HepG2 (cell line): Measurements from ENCODE around the gene CDT1. TPM values are rescaled to one million over a fixed set of nuclear protein-coding genes. Genes with fewer than 3 reads are reported as not detected.

Source experiments
- ATAC-seq: fragments of 200-7000 bp; cut with Tn5 transposase; 3 replicates; pipeline ENCODE4 v1.9.1; 2020; ENCODE audit warnings: mild to moderate bottlenecking, moderate library complexity
- BruUV-seq: library from RNA; stranded (reverse); fragments of 400-500 nt; replicated peaks from 2 replicates; lab custom pipeline; 2021; lab: Mats Ljungman, UMichigan
- CTCF ChIA-PET: fragments of 300-600 bp; formaldehyde crosslinking; extraction: SDS; loops from one replicate; lab custom pipeline; 2021; ENCODE audit warnings: low total read pairs, inconsistent platforms, low intra/inter-chr PET ratio; lab: Yijun Ruan, JAX
- POLR2A ChIA-PET: fragments of 350-600 bp; sonication (Branson Sonifier 250); formaldehyde crosslinking; loops from one replicate; lab custom pipeline; 2020; ENCODE audit warnings: antibody characterized with exemption, inconsistent platforms; lab: Yijun Ruan, JAX
- DNase-seq: peaks from one replicate; pipeline ENCODE4 v3.0.0-alpha.2; 2015; ENCODE audit warnings: low spot score
- FAIRE-seq: peaks from 3 replicates; lab custom pipeline; 2011; peaks lifted over from hg19 to GRCh38; lab: Jason Lieb, UNC
- H2AFZ ChIP-seq: one replicate; pipeline ENCODE4 v1.6.1; 2011; ENCODE audit warnings: low read length, inconsistent platforms
- H3K27ac ChIP-seq: fragments of 300-600 bp; 3 replicates; pipeline ENCODE4 v1.8.0; 2011; ENCODE audit warnings: mixed run types, mild to moderate bottlenecking, mixed read lengths, low read length, inconsistent platforms; ENCODE audit not compliant: insufficient read depth; ENCODE audit errors: extremely low read length
- H3K27me3 ChIP-seq, 2 experiments: fragments of 200-600 bp in 1 of 2; 2 replicates in 1 of 2; 3 replicates in 1 of 2; pipeline versions ENCODE4 v1.6.0 to v1.8.0; 2011; ENCODE audit warnings: low read length in 2 of 2, mild to moderate bottlenecking in 2 of 2, moderate library complexity in 2 of 2, inconsistent platforms in 1 of 2; ENCODE audit not compliant: insufficient read depth in 2 of 2, control insufficient read depth in 1 of 2
- H3K36me3 ChIP-seq, 2 experiments: fragments of 200-600 bp in 1 of 2; replicated peaks in 1 of 2; 2 replicates in 1 of 2; 3 replicates in 1 of 2; pipeline versions ENCODE4 v1.5.1 to v1.8.0; 2011; ENCODE audit warnings: low read length in 2 of 2, inconsistent platforms in 1 of 2; ENCODE audit not compliant: insufficient read depth in 2 of 2, control insufficient read depth in 1 of 2
- H3K4me1 ChIP-seq: 2 replicates; pipeline ENCODE4 v1.5.1; 2012; ENCODE audit warnings: low read length, inconsistent platforms; ENCODE audit not compliant: insufficient read depth
- H3K4me2 ChIP-seq: 2 replicates; pipeline ENCODE4 v1.6.0; 2011; ENCODE audit warnings: low read depth, low read length, inconsistent platforms
- H3K4me3 ChIP-seq, 3 experiments: fragments of 200-600 bp in 1 of 3; sonication (generic), shearing (Covaris generic) in 1 of 3; replicated peaks in 1 of 3; 2 replicates each; pipeline ENCODE4 v1.5.1; 2011 to 2016; ENCODE audit warnings: low read length in 3 of 3, inconsistent platforms in 2 of 3, low read depth in 2 of 3, mild to moderate bottlenecking in 2 of 3, control low read depth in 1 of 3, mixed read lengths in 1 of 3; ENCODE audit not compliant: insufficient read depth in 1 of 3
- H3K79me2 ChIP-seq: one replicate; pipeline ENCODE4 v1.6.1; 2011; ENCODE audit warnings: low read length, inconsistent platforms; ENCODE audit not compliant: insufficient read depth
- H3K9ac ChIP-seq: 2 replicates; pipeline ENCODE4 v1.6.0; 2011; ENCODE audit warnings: mild to moderate bottlenecking, low read depth, low read length, inconsistent platforms; ENCODE audit not compliant: insufficient read depth
- H3K9me3 ChIP-seq: 2 replicates; pipeline ENCODE4 v1.5.1; 2012; ENCODE audit warnings: mild to moderate bottlenecking, low read length
- H4K20me1 ChIP-seq: 2 replicates; pipeline ENCODE4 v1.6.0; 2011; ENCODE audit warnings: inconsistent platforms, mild to moderate bottlenecking, low read length, moderate library complexity; ENCODE audit not compliant: insufficient read depth
- GPN1 ChIP-seq: sonication (generic); formaldehyde crosslinking; IDR thresholded peaks from 2 replicates; pipeline ENCODE4 v1.5.1; 2020; ENCODE audit warnings: missing genetic modification reagents, borderline replicate concordance
- NFKBIZ ChIP-seq: IDR thresholded peaks from 2 replicates; pipeline ENCODE4 v1.6.1; 2018; ENCODE audit warnings: missing genetic modification reagents, missing compliant biosample characterization
- PRPF4 ChIP-seq: fragments of 200-400 bp; formaldehyde crosslinking; IDR thresholded peaks from 2 replicates; pipeline ENCODE4 v1.6.1; 2016; ENCODE audit warnings: low read length, low read depth; ENCODE audit not compliant: poor library complexity, severe bottlenecking
- THYN1 ChIP-seq: sonication (generic); formaldehyde crosslinking; IDR thresholded peaks from 2 replicates; pipeline ENCODE4 v1.8.1; 2023; ENCODE audit warnings: low read depth, mild to moderate bottlenecking, moderate library complexity, missing genetic modification reagents, borderline replicate concordance
- ZBTB10 ChIP-seq: sonication (generic); formaldehyde crosslinking; IDR thresholded peaks from 2 replicates; pipeline ENCODE4 v1.4.0; 2020; ENCODE audit warnings: missing genetic modification reagents, borderline replicate concordance
- ZNF724P ChIP-seq: sonication (generic); formaldehyde crosslinking; IDR thresholded peaks from 2 replicates; pipeline ENCODE4 v1.8.0; 2022; ENCODE audit warnings: missing genetic modification reagents, borderline replicate concordance
- WGBS: methylation state at CpG from one replicate; pipeline ENCODE4 v1.1.6; 2017; ENCODE audit warnings: low lambda C conversion rate; 5-methylcytosine and 5-hydroxymethylcytosine counted together
- in situ Hi-C: cut with HindIII; loops from 2 replicates; pipeline ENCODE4 v1.10.0; 2017; ENCODE audit warnings: low pct_unique_long_range_greater_than_20kb; ENCODE audit not compliant: extremely low pct_ligation_motif_present
- intact Hi-C: fragments of 100-400 bp; cut with micrococcal nuclease; formaldehyde crosslinking; loops from one replicate; pipeline ENCODE4 v1.10.0; 2022; ENCODE audit not compliant: unreplicated experiment
- polyA plus RNA-seq, 8 experiments: library from polyadenylated mRNA; depleted of rRNA in 3 of 8; stranded (reverse) in 7 of 8; unstranded in 1 of 8; fragments of >200 nt; fragmentation: Illumina TruSeq in 4 of 8; extraction: Trizol in 4 of 8; gene quantifications; 2 replicates each; pipeline versions ENCODE4 v1.2.1 to v1.2.3, GENCODE V29; 2011 to 2016; ENCODE audit warnings: low read depth in 4 of 8, missing spikeins in 1 of 8, mixed read lengths in 1 of 8; ENCODE audit not compliant: insufficient read depth in 1 of 8
- total RNA-seq, 5 experiments: library from RNA; depleted of rRNA; stranded (reverse); fragments of >200 nt; fragmentation: Illumina TruSeq; extraction: Trizol; gene quantifications; 2 replicates each; pipeline ENCODE4 v1.2.3, GENCODE V29; 2016; ENCODE audit warnings: low read depth in 1 of 5
- TF ChIP-seq, protein P1 (sequence below): IDR thresholded peaks from 2 replicates; pipeline ENCODE4 v1.6.1; 2012; ENCODE audit warnings: low read length, improper control_type of control experiment
- TF ChIP-seq, protein P2 (sequence below): sonication (generic); formaldehyde crosslinking; IDR thresholded peaks from 2 replicates; pipeline ENCODE4 v1.4.0; 2020; ENCODE audit warnings: missing genetic modification reagents
- TF ChIP-seq, protein P3 (sequence below): sonication (generic); formaldehyde crosslinking; IDR thresholded peaks from 2 replicates; pipeline ENCODE4 v1.4.0; 2020; ENCODE audit warnings: missing genetic modification reagents, borderline replicate concordance

Gene CDT1
- total and polyA plus RNA-seq, 2 of the 13 experiments (the other 11 are each of a cell fraction or from before 2014, with no cell fraction given) = 23.1 to 23.8 TPM

DNA sequence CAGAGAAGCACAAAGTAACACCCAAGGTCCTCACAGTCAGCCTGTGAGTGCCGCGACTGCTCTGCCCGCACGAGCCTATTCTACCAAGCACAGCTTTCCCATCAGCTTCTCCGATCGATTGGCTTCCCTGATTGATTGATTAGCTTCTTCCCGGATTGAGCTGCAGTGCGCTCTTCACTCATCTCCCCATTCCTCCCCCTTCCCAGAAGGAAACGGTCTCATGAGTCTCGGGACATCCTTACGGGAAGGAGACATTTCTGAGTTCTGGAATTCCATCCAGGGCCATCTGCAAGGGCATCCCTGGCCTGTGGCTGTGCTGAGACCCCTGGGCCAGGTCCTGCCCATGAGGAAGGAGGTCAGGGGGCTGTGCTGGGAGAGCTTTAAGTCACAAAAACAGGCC is 36.6 kb upstream of the CDT1 start:
- Histone ChIP-seq H3K9me3 (no peaks in the 10 kb centered on the region), H3K27me3 (no peaks in the 10 kb centered on the region), H2AFZ (no peak overlapping the region), H4K20me1 (peaks cover 37% of the 10 kb centered on the region; the same call in 1 of the 2 replicates), H3K4me1 (peaks cover 62% of the 10 kb centered on the region), H3K36me3 (peaks cover 0 to 4% of the 10 kb centered on the region in 2 experiments; a peak in 3 of 5 replicates), H3K79me2 (peaks cover 22% of the 10 kb centered on the region), H3K4me2 (no peak overlapping the region), H3K27ac (no peak overlapping the region), H3K4me3 (no peak overlapping the region), H3K9ac (no peak overlapping the region)
- 95% methylated on average over 11 of the region's 11 CpGs for WGBS
- ATAC-seq = no peak
- no TSS peak for BruUV-seq
- DNase-seq = no peak
- in situ Hi-C loops (no loop called here), intact Hi-C loops (no loop called here)
- FAIRE-seq = no peak
- ChIA-PET CTCF (no interaction called here), POLR2A (interaction anchor here (1.6 kb wide), 1 partner anchor 18 kb away, joined by 3 read pairs; the partner anchor contains the start of gene PIEZO1)
- no peak for TF ChIP-seq ZBTB10 (CRISPR knock-in tag)
- TF ChIP-seq, protein P1, sequence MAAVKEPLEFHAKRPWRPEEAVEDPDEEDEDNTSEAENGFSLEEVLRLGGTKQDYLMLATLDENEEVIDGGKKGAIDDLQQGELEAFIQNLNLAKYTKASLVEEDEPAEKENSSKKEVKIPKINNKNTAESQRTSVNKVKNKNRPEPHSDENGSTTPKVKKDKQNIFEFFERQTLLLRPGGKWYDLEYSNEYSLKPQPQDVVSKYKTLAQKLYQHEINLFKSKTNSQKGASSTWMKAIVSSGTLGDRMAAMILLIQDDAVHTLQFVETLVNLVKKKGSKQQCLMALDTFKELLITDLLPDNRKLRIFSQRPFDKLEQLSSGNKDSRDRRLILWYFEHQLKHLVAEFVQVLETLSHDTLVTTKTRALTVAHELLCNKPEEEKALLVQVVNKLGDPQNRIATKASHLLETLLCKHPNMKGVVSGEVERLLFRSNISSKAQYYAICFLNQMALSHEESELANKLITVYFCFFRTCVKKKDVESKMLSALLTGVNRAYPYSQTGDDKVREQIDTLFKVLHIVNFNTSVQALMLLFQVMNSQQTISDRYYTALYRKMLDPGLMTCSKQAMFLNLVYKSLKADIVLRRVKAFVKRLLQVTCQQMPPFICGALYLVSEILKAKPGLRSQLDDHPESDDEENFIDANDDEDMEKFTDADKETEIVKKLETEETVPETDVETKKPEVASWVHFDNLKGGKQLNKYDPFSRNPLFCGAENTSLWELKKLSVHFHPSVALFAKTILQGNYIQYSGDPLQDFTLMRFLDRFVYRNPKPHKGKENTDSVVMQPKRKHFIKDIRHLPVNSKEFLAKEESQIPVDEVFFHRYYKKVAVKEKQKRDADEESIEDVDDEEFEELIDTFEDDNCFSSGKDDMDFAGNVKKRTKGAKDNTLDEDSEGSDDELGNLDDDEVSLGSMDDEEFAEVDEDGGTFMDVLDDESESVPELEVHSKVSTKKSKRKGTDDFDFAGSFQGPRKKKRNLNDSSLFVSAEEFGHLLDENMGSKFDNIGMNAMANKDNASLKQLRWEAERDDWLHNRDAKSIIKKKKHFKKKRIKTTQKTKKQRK = no peak
- TF ChIP-seq PRPF4 = no peak
- TF ChIP-seq, protein P2, sequence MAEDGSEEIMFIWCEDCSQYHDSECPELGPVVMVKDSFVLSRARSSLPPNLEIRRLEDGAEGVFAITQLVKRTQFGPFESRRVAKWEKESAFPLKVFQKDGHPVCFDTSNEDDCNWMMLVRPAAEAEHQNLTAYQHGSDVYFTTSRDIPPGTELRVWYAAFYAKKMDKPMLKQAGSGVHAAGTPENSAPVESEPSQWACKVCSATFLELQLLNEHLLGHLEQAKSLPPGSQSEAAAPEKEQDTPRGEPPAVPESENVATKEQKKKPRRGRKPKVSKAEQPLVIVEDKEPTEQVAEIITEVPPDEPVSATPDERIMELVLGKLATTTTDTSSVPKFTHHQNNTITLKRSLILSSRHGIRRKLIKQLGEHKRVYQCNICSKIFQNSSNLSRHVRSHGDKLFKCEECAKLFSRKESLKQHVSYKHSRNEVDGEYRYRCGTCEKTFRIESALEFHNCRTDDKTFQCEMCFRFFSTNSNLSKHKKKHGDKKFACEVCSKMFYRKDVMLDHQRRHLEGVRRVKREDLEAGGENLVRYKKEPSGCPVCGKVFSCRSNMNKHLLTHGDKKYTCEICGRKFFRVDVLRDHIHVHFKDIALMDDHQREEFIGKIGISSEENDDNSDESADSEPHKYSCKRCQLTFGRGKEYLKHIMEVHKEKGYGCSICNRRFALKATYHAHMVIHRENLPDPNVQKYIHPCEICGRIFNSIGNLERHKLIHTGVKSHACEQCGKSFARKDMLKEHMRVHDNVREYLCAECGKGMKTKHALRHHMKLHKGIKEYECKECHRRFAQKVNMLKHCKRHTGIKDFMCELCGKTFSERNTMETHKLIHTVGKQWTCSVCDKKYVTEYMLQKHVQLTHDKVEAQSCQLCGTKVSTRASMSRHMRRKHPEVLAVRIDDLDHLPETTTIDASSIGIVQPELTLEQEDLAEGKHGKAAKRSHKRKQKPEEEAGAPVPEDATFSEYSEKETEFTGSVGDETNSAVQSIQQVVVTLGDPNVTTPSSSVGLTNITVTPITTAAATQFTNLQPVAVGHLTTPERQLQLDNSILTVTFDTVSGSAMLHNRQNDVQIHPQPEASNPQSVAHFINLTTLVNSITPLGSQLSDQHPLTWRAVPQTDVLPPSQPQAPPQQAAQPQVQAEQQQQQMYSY = no peak
- no peak for TF ChIP-seq THYN1 (CRISPR knock-in tag)
- no peak for TF ChIP-seq GPN1 (CRISPR knock-in tag)
- TF ChIP-seq ZNF724P (CRISPR knock-in tag) = no peak
- TF ChIP-seq, protein P3, sequence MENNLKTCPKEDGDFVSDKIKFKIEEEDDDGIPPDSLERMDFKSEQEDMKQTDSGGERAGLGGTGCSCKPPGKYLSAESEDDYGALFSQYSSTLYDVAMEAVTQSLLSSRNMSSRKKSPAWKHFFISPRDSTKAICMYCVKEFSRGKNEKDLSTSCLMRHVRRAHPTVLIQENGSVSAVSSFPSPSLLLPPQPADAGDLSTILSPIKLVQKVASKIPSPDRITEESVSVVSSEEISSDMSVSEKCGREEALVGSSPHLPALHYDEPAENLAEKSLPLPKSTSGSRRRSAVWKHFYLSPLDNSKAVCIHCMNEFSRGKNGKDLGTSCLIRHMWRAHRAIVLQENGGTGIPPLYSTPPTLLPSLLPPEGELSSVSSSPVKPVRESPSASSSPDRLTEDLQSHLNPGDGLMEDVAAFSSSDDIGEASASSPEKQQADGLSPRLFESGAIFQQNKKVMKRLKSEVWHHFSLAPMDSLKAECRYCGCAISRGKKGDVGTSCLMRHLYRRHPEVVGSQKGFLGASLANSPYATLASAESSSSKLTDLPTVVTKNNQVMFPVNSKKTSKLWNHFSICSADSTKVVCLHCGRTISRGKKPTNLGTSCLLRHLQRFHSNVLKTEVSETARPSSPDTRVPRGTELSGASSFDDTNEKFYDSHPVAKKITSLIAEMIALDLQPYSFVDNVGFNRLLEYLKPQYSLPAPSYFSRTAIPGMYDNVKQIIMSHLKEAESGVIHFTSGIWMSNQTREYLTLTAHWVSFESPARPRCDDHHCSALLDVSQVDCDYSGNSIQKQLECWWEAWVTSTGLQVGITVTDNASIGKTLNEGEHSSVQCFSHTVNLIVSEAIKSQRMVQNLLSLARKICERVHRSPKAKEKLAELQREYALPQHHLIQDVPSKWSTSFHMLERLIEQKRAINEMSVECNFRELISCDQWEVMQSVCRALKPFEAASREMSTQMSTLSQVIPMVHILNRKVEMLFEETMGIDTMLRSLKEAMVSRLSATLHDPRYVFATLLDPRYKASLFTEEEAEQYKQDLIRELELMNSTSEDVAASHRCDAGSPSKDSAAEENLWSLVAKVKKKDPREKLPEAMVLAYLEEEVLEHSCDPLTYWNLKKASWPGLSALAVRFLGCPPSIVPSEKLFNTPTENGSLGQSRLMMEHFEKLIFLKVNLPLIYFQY (CRISPR knock-in tag) = no peak
- TF ChIP-seq NFKBIZ (CRISPR knock-in tag) = no peak
